HCT116 (cell line): ENCODE measurements around the gene RSPO1. TPM values are rescaled to one million over a fixed set of nuclear protein-coding genes. Genes with fewer than 3 reads are reported as not detected.

Experiments used
- ATAC-seq: fragments of 200-7000 bp; cut with Tn5 transposase; 2 replicates; pipeline ENCODE4 v1.9.1; 2020; ENCODE audit warnings: mild to moderate bottlenecking, moderate library complexity
- BruUV-seq: library from RNA; stranded (reverse); fragments of 400-500 nt; replicated peaks from 2 replicates; lab custom pipeline; 2021; lab: Mats Ljungman, UMichigan
- CTCF ChIA-PET: fragments of 300-600 bp; sonication (Branson Sonifier 250); formaldehyde crosslinking; loops from one replicate; lab custom pipeline; 2021; ENCODE audit warnings: antibody characterized with exemption; lab: Charles Lee
- POLR2A ChIA-PET: fragments of 300-600, 350-600 bp; sonication (Branson Sonifier 250); formaldehyde crosslinking; loops from one replicate; lab custom pipeline; 2021; ENCODE audit warnings: antibody characterized with exemption; lab: Charles Lee
- RAD21 ChIA-PET, 2 experiments: fragments of 300-600 bp; sonication (Branson Sonifier 250); formaldehyde crosslinking; loops; one replicate each; lab custom pipeline; 2023; ENCODE audit warnings: low total read pairs in 2 of 2; ENCODE audit not compliant: uncharacterized antibody in 2 of 2, unreplicated experiment in 2 of 2, low non-redundant PET in 1 of 2; lab: Charles Lee
- DNase-seq: peaks from one replicate; pipeline ENCODE4 v3.0.0-alpha.2; 2010; ENCODE audit warnings: low read depth, low spot score
- H2AFZ ChIP-seq: fragments of 200-600 bp; shearing (Covaris generic), sonication (generic); 2 replicates; pipeline ENCODE4 v1.6.1; 2017; ENCODE audit warnings: low read depth, mixed run types, mixed read lengths, antibody characterized with exemption, low read length; ENCODE audit not compliant: poor library complexity, severe bottlenecking
- H3K27ac ChIP-seq: 2 replicates; pipeline ENCODE4 v1.5.1; 2012; ENCODE audit warnings: low read depth, low read length
- H3K27me3 ChIP-seq: fragments of 200-600 bp; sonication (generic); 2 replicates; pipeline ENCODE4 v1.6.1; 2016; ENCODE audit warnings: mixed run types, low read length, mixed read lengths; ENCODE audit not compliant: insufficient read depth
- H3K36me3 ChIP-seq, 2 experiments: fragments of 200-500 bp in 1 of 2; fragments of 200-600 bp in 1 of 2; sonication (Bioruptor generic) in 1 of 2; sonication (generic) in 1 of 2; 2 replicates each; pipeline versions ENCODE4 v1.5.1 to v1.6.1; 2014 to 2016; ENCODE audit warnings: low read length in 2 of 2, inconsistent platforms in 1 of 2, mixed read lengths in 1 of 2, mixed run types in 1 of 2; ENCODE audit not compliant: insufficient read depth in 2 of 2, control insufficient read depth in 1 of 2
- H3K4me1 ChIP-seq, 2 experiments: fragments of 200-600 bp in 1 of 2; sonication (generic) in 1 of 2; 2 replicates each; pipeline versions ENCODE4 v1.5.1 to v1.6.1; 2012 to 2017; ENCODE audit warnings: low read length in 2 of 2, inconsistent platforms in 1 of 2, mild to moderate bottlenecking in 1 of 2, mixed read lengths in 1 of 2, mixed run types in 1 of 2, moderate library complexity in 1 of 2; ENCODE audit not compliant: insufficient read depth in 2 of 2, control insufficient read depth in 1 of 2
- H3K4me2 ChIP-seq: fragments of 200-600 bp; sonication (generic); 2 replicates; pipeline ENCODE4 v1.6.1; 2017; ENCODE audit warnings: mixed run types, low read length, mixed read lengths
- H3K4me3 ChIP-seq, 2 experiments: fragments of 200-600 bp in 1 of 2; sonication (generic) in 1 of 2; replicated peaks in 1 of 2; 2 replicates each; pipeline ENCODE4 v1.5.1; 2011 to 2016; ENCODE audit warnings: low read length in 2 of 2, control low read depth in 1 of 2, low read depth in 1 of 2, mild to moderate bottlenecking in 1 of 2, mixed read lengths in 1 of 2, mixed run types in 1 of 2
- H3K79me2 ChIP-seq: fragments of 200-600 bp; sonication (generic); 2 replicates; pipeline ENCODE4 v1.6.1; 2017; ENCODE audit warnings: mild to moderate bottlenecking, mixed run types, low read length, moderate library complexity, mixed read lengths; ENCODE audit not compliant: insufficient read depth
- H3K9ac ChIP-seq: fragments of 200-600 bp; sonication (generic); 2 replicates; pipeline ENCODE4 v1.6.1; 2016; ENCODE audit warnings: low read length, mixed read lengths
- H3K9me2 ChIP-seq: fragments of 200-600 bp; sonication (generic), shearing (Covaris generic); 2 replicates; pipeline ENCODE4 v1.6.1; 2017; ENCODE audit warnings: mixed run types, mild to moderate bottlenecking, moderate library complexity; ENCODE audit not compliant: insufficient read depth
- H3K9me3 ChIP-seq, 2 experiments: fragments of 200-500 bp in 1 of 2; fragments of 200-600 bp in 1 of 2; sonication (Bioruptor generic) in 1 of 2; sonication (generic) in 1 of 2; 2 replicates each; pipeline ENCODE4 v1.6.1; 2014 to 2017; ENCODE audit warnings: low read length in 2 of 2, mixed read lengths in 2 of 2, inconsistent platforms in 1 of 2, low read depth in 1 of 2, mild to moderate bottlenecking in 1 of 2, mixed run types in 1 of 2, moderate library complexity in 1 of 2; ENCODE audit not compliant: control insufficient read depth in 1 of 2, insufficient read depth in 1 of 2
- H4K20me1 ChIP-seq: fragments of 200-600 bp; sonication (generic), shearing (Covaris generic); 2 replicates; pipeline ENCODE4 v1.6.1; 2017; ENCODE audit warnings: mixed run types, mild to moderate bottlenecking, moderate library complexity; ENCODE audit not compliant: insufficient read depth
- ATF3 ChIP-seq: IDR thresholded peaks from 2 replicates; pipeline ENCODE4 v1.6.1; 2012
- CBX3 ChIP-seq: IDR thresholded peaks from 2 replicates; pipeline ENCODE4 v1.6.1; 2012; ENCODE audit warnings: low read depth
- CEBPB ChIP-seq: IDR thresholded peaks from 2 replicates; pipeline ENCODE4 v1.6.1; 2012; ENCODE audit warnings: low read depth
- EGR1 ChIP-seq: IDR thresholded peaks from 2 replicates; pipeline ENCODE4 v1.6.1; 2012; ENCODE audit warnings: low read depth
- ELF1 ChIP-seq: IDR thresholded peaks from 2 replicates; pipeline ENCODE4 v1.6.1; 2012; ENCODE audit warnings: low read depth, borderline replicate concordance
- EZH2 ChIP-seq: fragments of 200-600 bp; sonication (generic); IDR thresholded peaks from 2 replicates; pipeline ENCODE4 v1.6.1; 2017; ENCODE audit warnings: antibody characterized with exemption, mixed run types
- EZH2phosphoT487 ChIP-seq: fragments of 200-600 bp; IDR thresholded peaks from 2 replicates; pipeline ENCODE4 v1.6.1; 2018; ENCODE audit warnings: antibody characterized with exemption, borderline replicate concordance
- FOSL1 ChIP-seq: IDR thresholded peaks from 2 replicates; pipeline ENCODE4 v1.6.1; 2012; ENCODE audit warnings: low read depth
- MAX ChIP-seq: IDR thresholded peaks from 2 replicates; pipeline ENCODE4 v1.6.1; 2012
- POLR2AphosphoS5 ChIP-seq: IDR thresholded peaks from 2 replicates; pipeline ENCODE4 v1.6.1; 2011; ENCODE audit warnings: mild to moderate bottlenecking, low read depth, low read length, moderate library complexity
- RAD21 ChIP-seq: IDR thresholded peaks from 2 replicates; pipeline ENCODE4 v1.6.1; 2012; ENCODE audit warnings: low read depth, mild to moderate bottlenecking
- REST ChIP-seq: IDR thresholded peaks from 2 replicates; pipeline ENCODE4 v1.6.1; 2012; ENCODE audit warnings: low read depth
- SIN3A ChIP-seq: IDR thresholded peaks from 2 replicates; pipeline ENCODE4 v1.6.1; 2012; ENCODE audit warnings: low read depth
- SP1 ChIP-seq: IDR thresholded peaks from 2 replicates; pipeline ENCODE4 v1.6.1; 2012; ENCODE audit warnings: low read depth
- SRF ChIP-seq: IDR thresholded peaks from 2 replicates; pipeline ENCODE4 v1.6.1; 2012; ENCODE audit warnings: low read depth
- TCF7L2 ChIP-seq: IDR thresholded peaks from 2 replicates; pipeline ENCODE4 v1.7.0; 2011; ENCODE audit warnings: borderline replicate concordance, inconsistent platforms; ENCODE audit not compliant: insufficient read depth, insufficient read length; ENCODE audit errors: extremely low read depth
- YY1 ChIP-seq: IDR thresholded peaks from 2 replicates; pipeline ENCODE4 v1.6.1; 2011; ENCODE audit warnings: low read length, low read depth, moderate library complexity, mild to moderate bottlenecking; ENCODE audit not compliant: insufficient replicate concordance; ENCODE audit errors: extremely low read depth
- ZBTB33 ChIP-seq: IDR thresholded peaks from 2 replicates; pipeline ENCODE4 v1.6.1; 2011; ENCODE audit warnings: mild to moderate bottlenecking, low read length, moderate library complexity; ENCODE audit not compliant: insufficient replicate concordance; ENCODE audit errors: extremely low read depth
- ZFX ChIP-seq: fragments of 450-650 bp; IDR thresholded peaks from 2 replicates; pipeline ENCODE4 v1.6.1; 2017
- ZNF274 ChIP-seq: fragments of 200-500 bp; sonication (Bioruptor generic); IDR thresholded peaks from 2 replicates; pipeline ENCODE4 v1.6.1; 2014; ENCODE audit warnings: mild to moderate bottlenecking, low read depth, low read length, inconsistent platforms
- intact Hi-C: fragments of 100-400 bp; cut with micrococcal nuclease; formaldehyde crosslinking; loops from 2 replicates; pipeline ENCODE4 v1.10.0; 2022
- total RNA-seq: library from RNA; stranded (reverse); gene quantifications from one replicate; pipeline ENCODE4 v1.2.1, GENCODE V29; 2021; ENCODE audit not compliant: unreplicated experiment

RSPO1 gene
- total RNA-seq, 1 experiment from 2014 or later = 0.15 TPM

- Histone ChIP-seq H4K20me1 (no peaks in the 10 kb centered on the region), H3K27me3 (no peaks in the 10 kb centered on the region), H3K9me2 (no peaks in the 10 kb centered on the region), H3K9me3 (no peaks in the 10 kb centered on the region), H3K4me1 (no peaks in the 10 kb centered on the region), H3K4me2 (no peak overlapping the region), H2AFZ (no peak overlapping the region), H3K9ac (no peak overlapping the region), H3K79me2 (no peaks in the 10 kb centered on the region), H3K4me3 (no peak overlapping the region), H3K27ac (no peak overlapping the region), H3K36me3 (peaks cover 34 to 51% of the 10 kb centered on the region in 2 experiments)
- POLR2A ChIA-PET = no interaction called here
- no peak for ATAC-seq
- RAD21 ChIA-PET = no interaction called here
- CTCF ChIA-PET = no interaction called here
- TF ChIP-seq REST (no peak), ELF1 (no peak), CBX3 (no peak), EZH2phosphoT487 (no peak), ZBTB33 (no peak), ZFX (no peak), MAX (no peak), ZNF274 (no peak), EGR1 (no peak), SP1 (no peak), TCF7L2 (no peak), RAD21 (no peak), FOSL1 (no peak), YY1 (no peak), EZH2 (no peak), SIN3A (no peak), ATF3 (no peak), POLR2AphosphoS5 (no peak), SRF (no peak), CEBPB (no peak)
- no TSS peak for BruUV-seq
- DNase-seq = no peak
- intact Hi-C loops = loop anchor here (5.0 to 10.0 kb wide), 2 partner anchors 108 to 410 kb away; no protein-coding TSS in a partner anchor
Measured at GRCh38 chr1:37564892-37565291, 69.8 kb downstream of the RSPO1 start.
